ENCODE measurements around the gene SLC32A1. TPM values are rescaled to one million over a fixed set of nuclear protein-coding genes. Genes with fewer than 3 reads are reported as not detected.
A peak's percentile ranks its signal among the peaks of the same experiment; 100 is the strongest.

The SLC32A1 gene
- total and polyA plus RNA-seq, 2 of the 13 experiments (the other 11 are each of a cell fraction or from before 2014, with no cell fraction given), result not detected

GRCh38 chr20:38730989-38731737 is 6.9 kb downstream of the SLC32A1 start (continued):
- TF ChIP-seq MTF1 (CRISPR knock-in tag; IDR thresholded peaks at IDR 0.05) (no peak), NFE2L2 (IDR thresholded peaks at IDR 0.05; ENCODE audit: low read length) (no peak), PRDM10 (CRISPR knock-in tag; IDR thresholded peaks at IDR 0.05; ENCODE audit: low read depth) (no peak), ZNF343 (CRISPR knock-in tag; IDR thresholded peaks at IDR 0.05) (no peak), MEIS2 (CRISPR knock-in tag; IDR thresholded peaks at IDR 0.05) (peak; percentile 38; the same call in 1 of the 2 replicates), PHF8 (CRISPR knock-in tag; IDR thresholded peaks at IDR 0.05) (no peak), TP53 (CRISPR knock-in tag; conservative IDR thresholded peaks at IDR 0.05) (0 out of 2 replicates have a peak, but pooled peaks have one; percentile 27), ZBED4 (CRISPR knock-in tag; IDR thresholded peaks at IDR 0.05; ENCODE audit: borderline replicate concordance) (0 out of 2 replicates have a peak, but pooled peaks have one; percentile 75), ZNF562 (CRISPR knock-in tag; IDR thresholded peaks at IDR 0.05; ENCODE audit: borderline replicate concordance) (no peak), ZNF788 (CRISPR knock-in tag; IDR thresholded peaks at IDR 0.05; ENCODE audit: borderline replicate concordance) (no peak; the same call in 1 of the 2 replicates), ELF4 (CRISPR knock-in tag; IDR thresholded peaks at IDR 0.05; ENCODE audit: borderline replicate concordance) (no peak), NR2F2 (IDR thresholded peaks at IDR 0.05; ENCODE audit: borderline replicate concordance, low read depth) (no peak)
- TF ChIP-seq, protein P1, sequence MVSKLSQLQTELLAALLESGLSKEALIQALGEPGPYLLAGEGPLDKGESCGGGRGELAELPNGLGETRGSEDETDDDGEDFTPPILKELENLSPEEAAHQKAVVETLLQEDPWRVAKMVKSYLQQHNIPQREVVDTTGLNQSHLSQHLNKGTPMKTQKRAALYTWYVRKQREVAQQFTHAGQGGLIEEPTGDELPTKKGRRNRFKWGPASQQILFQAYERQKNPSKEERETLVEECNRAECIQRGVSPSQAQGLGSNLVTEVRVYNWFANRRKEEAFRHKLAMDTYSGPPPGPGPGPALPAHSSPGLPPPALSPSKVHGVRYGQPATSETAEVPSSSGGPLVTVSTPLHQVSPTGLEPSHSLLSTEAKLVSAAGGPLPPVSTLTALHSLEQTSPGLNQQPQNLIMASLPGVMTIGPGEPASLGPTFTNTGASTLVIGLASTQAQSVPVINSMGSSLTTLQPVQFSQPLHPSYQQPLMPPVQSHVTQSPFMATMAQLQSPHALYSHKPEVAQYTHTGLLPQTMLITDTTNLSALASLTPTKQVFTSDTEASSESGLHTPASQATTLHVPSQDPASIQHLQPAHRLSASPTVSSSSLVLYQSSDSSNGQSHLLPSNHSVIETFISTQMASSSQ (IDR thresholded peaks at IDR 0.05; ENCODE audit: low read depth), result no peak
- TF ChIP-seq, protein P1 (CRISPR knock-in tag; IDR thresholded peaks at IDR 0.05; ENCODE audit: borderline replicate concordance), result no peak; the same call in 1 of the 2 replicates
